GM12864 (cell line): Measurements from ENCODE around the gene RNF150.

Experiments
- DNase-seq: peaks from one replicate; pipeline ENCODE4 v3.0.0-alpha.2; 2011; ENCODE audit warnings: low read depth
- H3K4me3 ChIP-seq: 2 replicates; pipeline ENCODE4 v1.5.1; 2011; ENCODE audit warnings: mild to moderate bottlenecking, low read depth, low read length, control low read depth
- TF ChIP-seq, protein P1 (sequence below): IDR thresholded peaks from 2 replicates; pipeline ENCODE4 v1.5.1; 2011; ENCODE audit warnings: low read depth, mild to moderate bottlenecking, moderate library complexity, low read length, control low read depth, inconsistent platforms; ENCODE audit errors: missing control alignments

RNF150 gene

DNA sequence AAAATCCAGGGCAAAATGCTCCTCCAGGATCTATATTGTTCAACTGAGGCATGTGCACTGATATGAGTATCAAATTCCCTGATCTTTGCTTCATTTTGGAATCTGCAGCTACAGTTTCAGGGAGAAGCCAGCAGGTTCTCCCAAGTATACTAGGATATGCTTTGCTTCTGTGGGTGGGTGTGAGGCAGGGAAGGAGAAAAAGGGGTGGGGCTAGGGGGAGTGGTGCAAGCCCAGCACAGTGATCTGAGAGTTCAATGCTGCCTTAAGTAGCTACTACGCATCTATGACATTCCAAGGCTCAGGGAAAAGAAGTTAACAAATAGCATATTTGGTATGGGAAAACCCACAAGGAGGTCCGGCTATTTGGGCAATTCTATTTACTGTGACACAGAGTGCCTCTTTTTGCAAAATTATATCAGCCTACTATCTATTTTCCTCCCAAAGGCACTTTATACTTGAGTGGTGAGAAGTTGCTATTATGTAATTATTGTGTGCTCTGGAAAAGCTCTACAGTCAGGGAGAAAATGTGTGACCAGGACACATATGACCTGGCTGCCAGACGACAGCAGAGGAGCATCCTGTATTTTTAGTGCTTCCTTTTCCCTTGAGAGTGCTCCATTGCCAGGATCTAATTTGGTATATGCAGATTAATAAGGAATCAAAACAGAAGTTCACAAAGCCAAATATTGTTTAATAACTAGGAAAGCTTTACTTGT, 162.0 kb downstream of the RNF150 start:
- DNase-seq = no peak
- TF ChIP-seq, protein P1, sequence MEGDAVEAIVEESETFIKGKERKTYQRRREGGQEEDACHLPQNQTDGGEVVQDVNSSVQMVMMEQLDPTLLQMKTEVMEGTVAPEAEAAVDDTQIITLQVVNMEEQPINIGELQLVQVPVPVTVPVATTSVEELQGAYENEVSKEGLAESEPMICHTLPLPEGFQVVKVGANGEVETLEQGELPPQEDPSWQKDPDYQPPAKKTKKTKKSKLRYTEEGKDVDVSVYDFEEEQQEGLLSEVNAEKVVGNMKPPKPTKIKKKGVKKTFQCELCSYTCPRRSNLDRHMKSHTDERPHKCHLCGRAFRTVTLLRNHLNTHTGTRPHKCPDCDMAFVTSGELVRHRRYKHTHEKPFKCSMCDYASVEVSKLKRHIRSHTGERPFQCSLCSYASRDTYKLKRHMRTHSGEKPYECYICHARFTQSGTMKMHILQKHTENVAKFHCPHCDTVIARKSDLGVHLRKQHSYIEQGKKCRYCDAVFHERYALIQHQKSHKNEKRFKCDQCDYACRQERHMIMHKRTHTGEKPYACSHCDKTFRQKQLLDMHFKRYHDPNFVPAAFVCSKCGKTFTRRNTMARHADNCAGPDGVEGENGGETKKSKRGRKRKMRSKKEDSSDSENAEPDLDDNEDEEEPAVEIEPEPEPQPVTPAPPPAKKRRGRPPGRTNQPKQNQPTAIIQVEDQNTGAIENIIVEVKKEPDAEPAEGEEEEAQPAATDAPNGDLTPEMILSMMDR = no peak

DNA sequence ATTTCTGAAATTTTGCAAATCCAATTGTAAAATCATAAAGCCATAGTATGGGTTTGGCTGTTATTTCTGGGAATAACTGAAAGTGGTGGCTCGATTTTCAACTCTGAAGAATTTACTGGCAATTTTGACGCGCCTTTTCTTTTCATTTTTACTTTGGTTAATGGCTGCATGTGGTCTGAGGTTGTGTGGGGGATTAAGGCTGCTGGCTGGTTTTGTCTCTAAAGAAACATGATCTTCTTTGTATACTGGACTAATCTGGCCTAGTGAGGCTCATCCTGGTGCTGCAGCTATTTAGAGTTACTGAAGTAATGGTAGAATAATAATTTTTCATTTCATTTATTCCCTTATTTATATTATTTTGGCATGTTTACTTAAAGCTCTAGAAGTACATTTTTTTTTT, 164.0 kb downstream of the RNF150 start:
- no peak overlapping the region for H3K4me3 ChIP-seq
- TF ChIP-seq, protein P1 = no peak
- no peak for DNase-seq

More for the DNA sequence above, 162.0 kb downstream of the RNF150 start:
- H3K4me3 ChIP-seq = no peak overlapping the region

DNA sequence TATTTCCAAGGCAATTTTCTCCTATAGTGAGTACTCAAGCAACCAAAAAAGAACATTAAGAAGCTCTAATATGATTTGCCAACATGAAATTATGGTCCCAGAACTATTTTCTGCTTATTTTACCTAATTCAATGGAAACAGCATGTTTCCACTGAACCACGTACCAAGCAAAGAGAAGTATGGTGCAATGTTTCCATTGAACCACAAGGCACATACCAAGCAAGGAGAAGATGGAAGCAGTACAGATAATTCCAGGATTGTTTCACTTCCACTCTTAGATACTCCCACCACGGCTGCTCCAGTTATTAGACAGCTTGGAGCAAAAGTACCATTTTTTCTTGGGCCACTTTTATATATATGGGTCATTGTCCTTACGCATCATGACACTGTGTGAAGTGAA, 164.9 kb downstream of the RNF150 start:
- TF ChIP-seq, protein P1 = no peak
- DNase-seq = no peak
- no peak overlapping the region for H3K4me3 ChIP-seq

DNA sequence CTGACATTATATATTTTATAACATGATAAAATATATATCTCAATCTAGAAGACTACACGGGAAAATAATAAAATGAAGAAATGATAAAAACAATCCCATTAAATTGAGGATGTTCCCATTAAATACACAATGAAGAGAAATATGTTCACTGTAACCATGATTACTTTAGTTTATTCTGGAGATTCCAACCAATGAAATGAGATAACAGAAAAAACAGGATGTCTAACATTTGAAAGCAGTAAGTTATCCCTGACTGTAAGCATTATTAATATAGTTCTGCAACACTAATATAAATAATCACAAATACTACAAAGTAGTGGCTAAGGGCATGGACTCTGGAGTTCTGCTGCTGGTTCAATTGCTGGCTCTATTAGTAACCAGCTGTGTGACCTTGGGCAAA, 169.4 kb downstream of the RNF150 start:
- DNase-seq = no peak
- TF ChIP-seq, protein P1 = no peak
- H3K4me3 ChIP-seq = no peak overlapping the region

DNA sequence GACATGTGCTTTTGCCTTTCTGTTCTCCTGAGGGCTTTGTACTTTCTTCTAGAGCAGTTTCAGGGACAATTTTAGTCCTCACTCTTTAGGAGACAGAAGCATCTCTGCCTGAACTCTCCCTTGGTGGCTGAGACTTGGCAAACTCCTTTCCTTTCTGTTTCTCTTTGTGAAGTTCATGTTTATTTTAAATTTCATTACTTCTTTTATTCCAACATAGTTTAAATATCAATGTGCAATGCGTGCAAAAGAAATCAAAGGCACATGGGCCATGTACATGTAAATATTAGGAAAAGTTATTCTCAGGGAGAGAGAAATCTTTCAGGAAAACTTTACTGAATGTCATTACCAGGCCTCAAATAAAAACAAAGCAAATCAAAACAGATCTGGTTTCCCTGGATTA, 177.6 kb downstream of the RNF150 start:
- TF ChIP-seq, protein P1 = no peak
- no peak for DNase-seq
- no peak overlapping the region for H3K4me3 ChIP-seq

DNA sequence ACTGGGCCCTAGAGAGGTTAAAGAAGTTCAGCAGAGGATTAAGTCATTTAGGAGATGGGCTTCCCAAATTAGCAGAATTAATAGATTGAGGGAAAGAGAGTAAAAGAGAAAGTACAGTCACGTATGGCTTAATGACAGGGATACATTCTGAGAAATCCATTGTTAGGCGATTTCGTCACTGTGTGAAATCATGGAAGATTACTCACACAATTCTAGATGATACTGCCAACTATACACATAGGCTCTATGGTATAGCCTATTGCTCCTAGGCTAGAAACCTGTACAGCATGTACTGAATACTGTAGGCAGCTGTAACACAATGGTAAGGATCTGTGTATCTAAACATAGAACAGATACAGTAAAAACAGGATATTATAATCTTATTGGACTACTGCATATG, 180.6 kb downstream of the RNF150 start:
- no peak for DNase-seq
- TF ChIP-seq, protein P1 = no peak
- no peak overlapping the region for H3K4me3 ChIP-seq

DNA sequence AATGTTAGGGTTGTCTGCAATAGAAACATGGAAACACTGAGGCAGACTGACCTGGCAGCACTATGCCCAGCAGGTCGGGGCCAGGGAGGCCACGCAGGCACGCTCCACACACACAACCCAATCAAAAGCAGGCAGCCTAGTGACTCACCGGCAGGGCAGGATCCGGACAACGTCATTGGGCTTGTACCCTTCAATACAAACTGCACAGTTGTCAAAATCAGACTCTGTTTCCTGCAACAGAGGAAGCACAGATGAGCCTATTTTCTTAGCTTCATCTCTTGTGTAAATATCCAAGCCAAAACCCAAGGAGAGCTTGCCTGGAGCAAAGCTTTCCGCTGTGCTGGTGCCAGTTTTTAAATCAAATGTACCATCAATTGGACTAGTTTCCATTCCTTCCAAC, 185.8 kb downstream of the RNF150 start:
- no peak overlapping the region for H3K4me3 ChIP-seq
- no peak for DNase-seq
- TF ChIP-seq, protein P1 = no peak
